Left lung (tissue), 14 donors: Measurements from ENCODE around the gene AMBRA1. TPM values are rescaled to one million over a fixed set of nuclear protein-coding genes. Genes with fewer than 3 reads are reported as not detected.
A peak's percentile ranks its signal among the peaks of the same experiment; 100 is the strongest.

Source experiments
- ATAC-seq: fragments of 200-7000 bp; cut with Tn5 transposase; one replicate; pipeline ENCODE4 v1.9.1; 2020; ENCODE audit warnings: moderate library complexity
- DNase-seq, 4 donors: peaks; one replicate each; pipeline ENCODE4 v3.0.0-alpha.2; 2013 to 2020
- H3K27ac ChIP-seq, 2 donors: fragments of 200-600 bp; sonication (generic) in 1 of 2; one replicate each; pipeline versions ENCODE4 v1.5.0 to v1.8.0; 2020 to 2021
- H3K27me3 ChIP-seq, 2 donors: fragments of 200-600 bp; sonication (generic) in 1 of 2; one replicate each; pipeline versions ENCODE4 v1.5.0 to v1.8.0; 2020 to 2021
- H3K36me3 ChIP-seq, 2 donors: fragments of 200-600 bp; sonication (generic) in 1 of 2; one replicate each; pipeline versions ENCODE4 v1.5.0 to v1.8.0; 2020 to 2021
- H3K4me1 ChIP-seq, 2 donors: fragments of 200-600 bp; one replicate each; pipeline ENCODE4 v1.8.0; 2021
- H3K4me3 ChIP-seq, 2 donors: fragments of 200-600 bp; sonication (generic) in 1 of 2; one replicate each; pipeline versions ENCODE4 v1.5.0 to v1.8.0; 2020 to 2021; ENCODE audit warnings: mild to moderate bottlenecking in 1 of 2
- H3K9me3 ChIP-seq, 2 donors: fragments of 200-600 bp; sonication (generic) in 1 of 2; one replicate each; pipeline versions ENCODE4 v1.5.0 to v1.8.0; 2020 to 2021
- intact Hi-C, 2 donors: fragments of 100-400 bp; cut with DNase I; formaldehyde crosslinking; loops; one replicate each; pipeline versions ENCODE4 v1.11.2 to v1.14.2; 2022
- long read RNA-seq, 12 donors: library from polyadenylated mRNA in 2 of 12; unstranded in 2 of 12; transcript quantifications; one replicate each; pipeline ENCODE4 v2.0.0 and lab custom pipeline, GENCODE V29; 2019 to 2026
- polyA plus RNA-seq, 6 donors: library from polyadenylated mRNA; unstranded; fragments of 120-200 nt; gene quantifications; one replicate each; pipeline ENCODE4 v1.2.1, GENCODE V29; 2013; ENCODE audit not compliant: insufficient read length in 6 of 6
- total RNA-seq, 2 donors: library from RNA; stranded (reverse); fragmentation: NEBNext Ultra II Directional; extraction: Animal tissue kit (Norgen Biotek cat#: 25700); gene quantifications; one replicate each; pipeline ENCODE4 v1.2.1, GENCODE V29; 2021
- TF ChIP-seq, protein P1 (sequence below), 2 donors: fragments of 200-600 bp; sonication (generic) in 1 of 2; IDR thresholded peaks; one replicate each; pipeline versions ENCODE4 v1.5.0 to v1.8.0; 2021; ENCODE audit warnings: antibody characterized with exemption in 2 of 2
- donor health status: DM: no; HTN: yes; CAD: no.
- donor health status: DM: no; HTN: no; CAD: no.

The AMBRA1 gene, protein sequence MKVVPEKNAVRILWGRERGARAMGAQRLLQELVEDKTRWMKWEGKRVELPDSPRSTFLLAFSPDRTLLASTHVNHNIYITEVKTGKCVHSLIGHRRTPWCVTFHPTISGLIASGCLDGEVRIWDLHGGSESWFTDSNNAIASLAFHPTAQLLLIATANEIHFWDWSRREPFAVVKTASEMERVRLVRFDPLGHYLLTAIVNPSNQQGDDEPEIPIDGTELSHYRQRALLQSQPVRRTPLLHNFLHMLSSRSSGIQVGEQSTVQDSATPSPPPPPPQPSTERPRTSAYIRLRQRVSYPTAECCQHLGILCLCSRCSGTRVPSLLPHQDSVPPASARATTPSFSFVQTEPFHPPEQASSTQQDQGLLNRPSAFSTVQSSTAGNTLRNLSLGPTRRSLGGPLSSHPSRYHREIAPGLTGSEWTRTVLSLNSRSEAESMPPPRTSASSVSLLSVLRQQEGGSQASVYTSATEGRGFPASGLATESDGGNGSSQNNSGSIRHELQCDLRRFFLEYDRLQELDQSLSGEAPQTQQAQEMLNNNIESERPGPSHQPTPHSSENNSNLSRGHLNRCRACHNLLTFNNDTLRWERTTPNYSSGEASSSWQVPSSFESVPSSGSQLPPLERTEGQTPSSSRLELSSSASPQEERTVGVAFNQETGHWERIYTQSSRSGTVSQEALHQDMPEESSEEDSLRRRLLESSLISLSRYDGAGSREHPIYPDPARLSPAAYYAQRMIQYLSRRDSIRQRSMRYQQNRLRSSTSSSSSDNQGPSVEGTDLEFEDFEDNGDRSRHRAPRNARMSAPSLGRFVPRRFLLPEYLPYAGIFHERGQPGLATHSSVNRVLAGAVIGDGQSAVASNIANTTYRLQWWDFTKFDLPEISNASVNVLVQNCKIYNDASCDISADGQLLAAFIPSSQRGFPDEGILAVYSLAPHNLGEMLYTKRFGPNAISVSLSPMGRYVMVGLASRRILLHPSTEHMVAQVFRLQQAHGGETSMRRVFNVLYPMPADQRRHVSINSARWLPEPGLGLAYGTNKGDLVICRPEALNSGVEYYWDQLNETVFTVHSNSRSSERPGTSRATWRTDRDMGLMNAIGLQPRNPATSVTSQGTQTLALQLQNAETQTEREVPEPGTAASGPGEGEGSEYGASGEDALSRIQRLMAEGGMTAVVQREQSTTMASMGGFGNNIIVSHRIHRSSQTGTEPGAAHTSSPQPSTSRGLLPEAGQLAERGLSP (N-terminal part only)
- total RNA-seq (10 to 100 TPM; 27.2 to 28.2 TPM), polyA plus RNA-seq (10 to 100 TPM; 20.4 to 25.8 (median 22.9) TPM)
- long read RNA-seq, donor 1, partial matches to known transcripts, result 8 of 11 reads
- long read RNA-seq, donor 1, other reads (novel, unspliced or antisense), result 0 of 11 reads
- long read RNA-seq, donor 2, partial matches to known transcripts, result 16 of 19 reads
- long read RNA-seq, donor 2, other reads (novel, unspliced or antisense), result 0 of 19 reads
- long read RNA-seq, donor 3, full-length matches to known transcripts, result 2 of 2 reads
- long read RNA-seq, donor 3, partial matches to known transcripts, result 0 of 2 reads
- long read RNA-seq, donor 3, other reads (novel, unspliced or antisense), result 0 of 2 reads
- long read RNA-seq, donor 4, partial matches to known transcripts, result 0 of 3 reads
- long read RNA-seq, donor 4, other reads (novel, unspliced or antisense), result 3 of 3 reads
- long read RNA-seq, donor 5, partial matches to known transcripts, result 0 of 1 reads
- long read RNA-seq, donor 5, other reads (novel, unspliced or antisense), result 0 of 1 reads
- long read RNA-seq, donor 6, result 0 reads
- long read RNA-seq, donor 7, result 0 reads
- long read RNA-seq, donor 8, full-length matches to known transcripts, result 4 of 4 reads
- long read RNA-seq, donor 8, partial matches to known transcripts, result 0 of 4 reads
- long read RNA-seq, donor 8, other reads (novel, unspliced or antisense), result 0 of 4 reads
- long read RNA-seq, donor 9, result 0 reads
- long read RNA-seq, donor 10, partial matches to known transcripts, result 0 of 3 reads
- long read RNA-seq, donor 10, other reads (novel, unspliced or antisense), result 3 of 3 reads
- long read RNA-seq, donor 11, full-length matches to known transcripts, result 3 of 3 reads
- long read RNA-seq, donor 11, partial matches to known transcripts, result 0 of 3 reads
- long read RNA-seq, donor 11, other reads (novel, unspliced or antisense), result 0 of 3 reads
- long read RNA-seq, donor 12, full-length matches to known transcripts, result 2 of 8 reads
- long read RNA-seq, donor 12, partial matches to known transcripts, result 0 of 8 reads
- long read RNA-seq, donor 12, other reads (novel, unspliced or antisense), result 6 of 8 reads

DNA sequence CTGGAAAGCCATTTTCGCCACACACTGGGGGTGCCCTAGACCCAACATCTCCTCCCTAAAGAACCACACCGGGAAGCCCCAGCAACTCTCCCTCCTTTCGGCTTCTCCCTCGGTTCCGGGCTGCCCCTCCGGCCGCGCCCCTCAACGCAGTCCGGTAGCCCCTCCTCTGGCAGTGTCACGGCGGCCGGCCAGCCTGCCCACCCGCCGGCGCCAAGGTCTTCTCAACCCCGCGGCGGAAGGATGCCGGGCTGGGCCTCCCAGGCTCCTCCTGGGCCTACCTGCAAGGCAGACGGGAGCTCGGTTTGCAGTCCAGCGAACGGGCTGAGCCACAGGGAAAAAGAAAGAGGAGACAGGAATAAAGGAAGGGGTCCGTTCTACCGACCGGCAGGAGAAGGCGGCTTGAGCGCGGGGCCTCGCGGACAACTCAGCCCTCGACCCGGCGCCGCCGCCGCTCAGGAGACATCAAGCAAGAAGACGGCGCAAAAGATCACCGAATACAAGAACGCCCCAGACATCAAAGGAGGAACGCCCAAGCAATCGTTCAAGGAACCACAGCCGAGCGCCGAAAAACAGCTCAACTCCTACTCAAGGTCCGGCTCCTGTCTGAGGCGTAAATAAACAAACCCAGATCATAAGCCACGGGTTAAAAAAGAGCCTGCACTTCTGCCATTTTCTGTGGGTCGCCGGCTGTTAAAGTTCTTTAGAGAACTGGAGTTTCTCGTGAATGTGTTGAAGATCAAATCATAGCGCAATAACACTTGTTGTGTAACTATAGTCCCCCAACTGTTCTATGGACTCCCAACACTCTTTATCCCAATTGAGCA lies at the start of gene AMBRA1:
TSS of gene AMBRA1 (minus strand) at position 474 of the 824 bp plus-strand sequence. CDS start 45,643 bp downstream, outside the sequence.
- H3K4me1 ChIP-seq, result peaks cover 17 to 50% of the 10 kb centered on the region in 2 donors

DNA sequence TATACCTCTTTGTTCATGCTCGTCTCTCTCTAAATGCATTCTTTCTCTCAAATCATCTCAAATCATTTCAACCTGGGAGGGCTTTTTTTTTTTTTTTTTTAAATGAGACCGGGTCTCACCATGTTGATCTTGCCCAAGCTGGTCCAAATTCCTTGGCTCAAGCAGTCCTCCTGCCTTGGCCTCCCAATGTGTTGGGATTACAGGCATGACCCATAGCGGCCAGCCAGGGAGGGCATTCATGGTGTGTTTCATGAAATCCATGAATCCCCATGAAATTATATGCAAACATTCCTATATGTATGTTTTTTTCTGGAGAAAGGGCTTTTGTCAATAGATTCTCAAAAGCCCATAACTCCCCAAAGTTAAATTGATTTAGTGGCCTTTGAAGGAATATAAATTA lies 49.7 kb upstream of the AMBRA1 start:
- no peaks in the 10 kb centered on the region for H3K9me3 ChIP-seq
- intact Hi-C loops, result no loop called here
- peaks cover 0 to 60% of the 10 kb centered on the region in 2 donors for H3K36me3 ChIP-seq
- TF ChIP-seq, protein P1, sequence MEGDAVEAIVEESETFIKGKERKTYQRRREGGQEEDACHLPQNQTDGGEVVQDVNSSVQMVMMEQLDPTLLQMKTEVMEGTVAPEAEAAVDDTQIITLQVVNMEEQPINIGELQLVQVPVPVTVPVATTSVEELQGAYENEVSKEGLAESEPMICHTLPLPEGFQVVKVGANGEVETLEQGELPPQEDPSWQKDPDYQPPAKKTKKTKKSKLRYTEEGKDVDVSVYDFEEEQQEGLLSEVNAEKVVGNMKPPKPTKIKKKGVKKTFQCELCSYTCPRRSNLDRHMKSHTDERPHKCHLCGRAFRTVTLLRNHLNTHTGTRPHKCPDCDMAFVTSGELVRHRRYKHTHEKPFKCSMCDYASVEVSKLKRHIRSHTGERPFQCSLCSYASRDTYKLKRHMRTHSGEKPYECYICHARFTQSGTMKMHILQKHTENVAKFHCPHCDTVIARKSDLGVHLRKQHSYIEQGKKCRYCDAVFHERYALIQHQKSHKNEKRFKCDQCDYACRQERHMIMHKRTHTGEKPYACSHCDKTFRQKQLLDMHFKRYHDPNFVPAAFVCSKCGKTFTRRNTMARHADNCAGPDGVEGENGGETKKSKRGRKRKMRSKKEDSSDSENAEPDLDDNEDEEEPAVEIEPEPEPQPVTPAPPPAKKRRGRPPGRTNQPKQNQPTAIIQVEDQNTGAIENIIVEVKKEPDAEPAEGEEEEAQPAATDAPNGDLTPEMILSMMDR (IDR thresholded peaks at IDR 0.05), result no peak
- no peak for ATAC-seq
- no peak for DNase-seq
- H3K4me1 ChIP-seq, result no peaks in the 10 kb centered on the region
- H3K27ac ChIP-seq, result no peak overlapping the region
- no peaks in the 10 kb centered on the region for H3K27me3 ChIP-seq
- no peak overlapping the region for H3K4me3 ChIP-seq

More for the DNA sequence above, at the start of gene AMBRA1:
- TF ChIP-seq, protein P1 (IDR thresholded peaks at IDR 0.05), result no peak
- H3K9me3 ChIP-seq, result no peaks in the 10 kb centered on the region
- H3K27ac ChIP-seq, result peak within 1 kb of the TSS; percentile 66 to 82
- DNase-seq, result peak; percentile 86 to 91 (median 90)
- H3K36me3 ChIP-seq, result no peaks in the 10 kb centered on the region
- intact Hi-C loops, result no loop called here
- H3K27me3 ChIP-seq, result no peaks in the 10 kb centered on the region
- peak within 1 kb of the TSS; percentile 78 to 95 for H3K4me3 ChIP-seq
- ATAC-seq, result peak; percentile 98

DNA sequence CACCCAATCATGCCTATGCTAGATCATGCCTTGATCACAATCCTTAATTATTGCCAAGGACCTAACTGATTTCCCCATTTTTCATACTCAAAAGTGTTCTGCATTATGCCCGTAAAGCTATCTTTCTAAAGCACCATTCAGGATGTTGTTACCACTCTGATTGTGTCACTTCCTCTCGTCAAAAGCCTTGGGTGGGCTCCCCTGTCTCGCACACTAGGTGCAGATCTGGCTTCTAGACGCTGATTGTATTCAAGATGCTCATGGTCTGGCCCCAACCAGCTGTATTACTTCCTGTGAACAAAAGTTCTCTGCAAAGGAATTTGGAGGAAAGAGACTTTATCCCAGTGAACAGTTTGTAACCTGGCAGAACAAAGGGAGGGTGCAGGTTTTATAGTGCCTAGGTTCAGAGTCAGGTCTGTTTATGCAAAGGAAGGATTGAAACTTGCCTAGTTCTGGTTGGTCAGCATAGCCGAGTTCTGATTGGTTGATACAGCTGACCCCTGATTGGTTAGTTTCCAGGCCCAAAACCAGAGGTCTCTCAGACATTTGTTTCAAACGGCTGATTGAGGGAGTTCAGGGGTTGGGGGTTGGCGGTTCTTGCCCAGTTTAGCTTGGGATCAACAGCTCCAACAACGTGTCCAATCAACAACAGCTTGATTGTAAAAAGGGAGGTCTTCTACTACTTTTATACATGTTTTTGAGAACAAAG lies 49.0 kb upstream of the AMBRA1 start:
- ATAC-seq (no peak), DNase-seq (no peak)
- Histone ChIP-seq H3K27ac (no peak overlapping the region), H3K4me3 (no peak overlapping the region), H3K36me3 (peaks cover 0 to 52% of the 10 kb centered on the region in 2 donors), H3K4me1 (no peaks in the 10 kb centered on the region), H3K9me3 (no peaks in the 10 kb centered on the region), H3K27me3 (no peaks in the 10 kb centered on the region)
- TF ChIP-seq, protein P1 (IDR thresholded peaks at IDR 0.05), result no peak
- intact Hi-C loops, result no loop called here
